ENCODE measurements around the gene RGMA. TPM values are rescaled to one million over a fixed set of nuclear protein-coding genes. Genes with fewer than 3 reads are reported as not detected.

The RGMA gene
- total and polyA plus RNA-seq, 10 of the 15 experiments (the other 5 are each of a cell fraction or from before 2014, with no cell fraction given), result not detected

GRCh38 chr15:93017526-93017925 is 71.5 kb downstream of the RGMA start (continued):
- TF ChIP-seq, protein P1, sequence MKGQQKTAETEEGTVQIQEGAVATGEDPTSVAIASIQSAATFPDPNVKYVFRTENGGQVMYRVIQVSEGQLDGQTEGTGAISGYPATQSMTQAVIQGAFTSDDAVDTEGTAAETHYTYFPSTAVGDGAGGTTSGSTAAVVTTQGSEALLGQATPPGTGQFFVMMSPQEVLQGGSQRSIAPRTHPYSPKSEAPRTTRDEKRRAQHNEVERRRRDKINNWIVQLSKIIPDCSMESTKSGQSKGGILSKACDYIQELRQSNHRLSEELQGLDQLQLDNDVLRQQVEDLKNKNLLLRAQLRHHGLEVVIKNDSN (IDR thresholded peaks at IDR 0.05; ENCODE audit: borderline replicate concordance, extremely low read length, insufficient read depth, low read depth, low read length), result no peak
- TF ChIP-seq ZNF217 (IDR thresholded peaks at IDR 0.05), result no peak
- TF ChIP-seq ZNF207 (IDR thresholded peaks at IDR 0.05; ENCODE audit: borderline replicate concordance), result no peak
- TF ChIP-seq, protein P2, sequence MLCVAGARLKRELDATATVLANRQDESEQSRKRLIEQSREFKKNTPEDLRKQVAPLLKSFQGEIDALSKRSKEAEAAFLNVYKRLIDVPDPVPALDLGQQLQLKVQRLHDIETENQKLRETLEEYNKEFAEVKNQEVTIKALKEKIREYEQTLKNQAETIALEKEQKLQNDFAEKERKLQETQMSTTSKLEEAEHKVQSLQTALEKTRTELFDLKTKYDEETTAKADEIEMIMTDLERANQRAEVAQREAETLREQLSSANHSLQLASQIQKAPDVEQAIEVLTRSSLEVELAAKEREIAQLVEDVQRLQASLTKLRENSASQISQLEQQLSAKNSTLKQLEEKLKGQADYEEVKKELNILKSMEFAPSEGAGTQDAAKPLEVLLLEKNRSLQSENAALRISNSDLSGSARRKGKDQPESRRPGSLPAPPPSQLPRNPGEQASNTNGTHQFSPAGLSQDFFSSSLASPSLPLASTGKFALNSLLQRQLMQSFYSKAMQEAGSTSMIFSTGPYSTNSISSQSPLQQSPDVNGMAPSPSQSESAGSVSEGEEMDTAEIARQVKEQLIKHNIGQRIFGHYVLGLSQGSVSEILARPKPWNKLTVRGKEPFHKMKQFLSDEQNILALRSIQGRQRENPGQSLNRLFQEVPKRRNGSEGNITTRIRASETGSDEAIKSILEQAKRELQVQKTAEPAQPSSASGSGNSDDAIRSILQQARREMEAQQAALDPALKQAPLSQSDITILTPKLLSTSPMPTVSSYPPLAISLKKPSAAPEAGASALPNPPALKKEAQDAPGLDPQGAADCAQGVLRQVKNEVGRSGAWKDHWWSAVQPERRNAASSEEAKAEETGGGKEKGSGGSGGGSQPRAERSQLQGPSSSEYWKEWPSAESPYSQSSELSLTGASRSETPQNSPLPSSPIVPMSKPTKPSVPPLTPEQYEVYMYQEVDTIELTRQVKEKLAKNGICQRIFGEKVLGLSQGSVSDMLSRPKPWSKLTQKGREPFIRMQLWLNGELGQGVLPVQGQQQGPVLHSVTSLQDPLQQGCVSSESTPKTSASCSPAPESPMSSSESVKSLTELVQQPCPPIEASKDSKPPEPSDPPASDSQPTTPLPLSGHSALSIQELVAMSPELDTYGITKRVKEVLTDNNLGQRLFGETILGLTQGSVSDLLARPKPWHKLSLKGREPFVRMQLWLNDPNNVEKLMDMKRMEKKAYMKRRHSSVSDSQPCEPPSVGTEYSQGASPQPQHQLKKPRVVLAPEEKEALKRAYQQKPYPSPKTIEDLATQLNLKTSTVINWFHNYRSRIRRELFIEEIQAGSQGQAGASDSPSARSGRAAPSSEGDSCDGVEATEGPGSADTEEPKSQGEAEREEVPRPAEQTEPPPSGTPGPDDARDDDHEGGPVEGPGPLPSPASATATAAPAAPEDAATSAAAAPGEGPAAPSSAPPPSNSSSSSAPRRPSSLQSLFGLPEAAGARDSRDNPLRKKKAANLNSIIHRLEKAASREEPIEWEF (IDR thresholded peaks at IDR 0.05; ENCODE audit: insufficient replicate concordance, low read depth, low read length), result no peak
- no peak for TF ChIP-seq RB1 (IDR thresholded peaks at IDR 0.05; ENCODE audit: borderline replicate concordance)
- no peak for TF ChIP-seq PML (IDR thresholded peaks at IDR 0.05; ENCODE audit: low read length)
- no peak for TF ChIP-seq SMC3 (IDR thresholded peaks at IDR 0.05; ENCODE audit: borderline replicate concordance, low read length)
- TF ChIP-seq GATAD2B (conservative IDR thresholded peaks at IDR 0.05; ENCODE audit: low read depth), result no peak
- TF ChIP-seq POLR2AphosphoS5 (IDR thresholded peaks at IDR 0.05; ENCODE audit: low read length), result no peak
- TF ChIP-seq ZNF622 (IDR thresholded peaks at IDR 0.05), result no peak
- TF ChIP-seq MYC (IDR thresholded peaks at IDR 0.05; ENCODE audit: insufficient read depth, insufficient read length, insufficient replicate concordance, low read length, severe bottlenecking), result no peak
- TF ChIP-seq E2F4 (IDR thresholded peaks at IDR 0.05; ENCODE audit: low read depth, low read length), result no peak

All from GM12878 (cell line).